HG03378 (cell line): Measurements from ENCODE around the gene SMAD6.

Source experiments
- ATAC-seq: cut with Tn5 transposase; IDR thresholded peaks from one replicate; pipeline ENCODE4 v1.9.1; 2021; ENCODE audit warnings: mild to moderate bottlenecking, moderate library complexity; ENCODE audit not compliant: unreplicated experiment

SMAD6 gene

GRCh38 chr15:66788024-66788423, 86.0 kb downstream of the SMAD6 start:
- no peak for ATAC-seq

GRCh38 chr15:66789029-66790025, 87.3 kb downstream of the SMAD6 start:
- no peak for ATAC-seq

GRCh38 chr15:66795851-66796250, 93.8 kb downstream of the SMAD6 start:
- no peak for ATAC-seq

GRCh38 chr15:66796343-66796742, 94.3 kb downstream of the SMAD6 start:
- ATAC-seq, result no peak

GRCh38 chr15:66797921-66798320, 95.9 kb downstream of the SMAD6 start:
- ATAC-seq, result no peak

GRCh38 chr15:66798426-66799061, 96.5 kb downstream of the SMAD6 start:
- no peak for ATAC-seq

- ATAC-seq, result no peak
Measured at GRCh38 chr15:66799242-66799641, 97.2 kb downstream of the SMAD6 start.

- no peak for ATAC-seq
Measured at GRCh38 chr15:66800584-66801235, 98.7 kb downstream of the SMAD6 start.

GRCh38 chr15:66801266-66801665, 99.2 kb downstream of the SMAD6 start:
- ATAC-seq, result no peak

GRCh38 chr15:66802025-66803001, 100.3 kb downstream of the SMAD6 start:
- no peak for ATAC-seq

- no peak for ATAC-seq
Measured at GRCh38 chr15:66803182-66803729, 101.2 kb downstream of the SMAD6 start.

GRCh38 chr15:66803749-66804148, 101.7 kb downstream of the SMAD6 start:
- ATAC-seq, result no peak

GRCh38 chr15:66805202-66805885, 103.3 kb downstream of the SMAD6 start:
- no peak for ATAC-seq

- no peak for ATAC-seq
Measured at GRCh38 chr15:66808181-66808824, 106.3 kb downstream of the SMAD6 start.

- ATAC-seq, result no peak
Measured at GRCh38 chr15:66809664-66810063, 107.6 kb downstream of the SMAD6 start.

GRCh38 chr15:66815318-66815717, 113.3 kb downstream of the SMAD6 start:
- ATAC-seq, result no peak

- no peak for ATAC-seq
Measured at GRCh38 chr15:66816201-66816600, 114.2 kb downstream of the SMAD6 start.

GRCh38 chr15:66819084-66819483, 117.0 kb downstream of the SMAD6 start:
- peak; percentile 83 for ATAC-seq
